SK-N-SH (cell line): ENCODE measurements around the gene CHST11. TPM values are rescaled to one million over a fixed set of nuclear protein-coding genes. Genes with fewer than 3 reads are reported as not detected.

ENCODE experiments used
- CTCF ChIA-PET: fragments of 300-600, 350-600 bp; formaldehyde crosslinking; extraction: SDS; loops from one replicate; lab custom pipeline; 2021; lab: Yijun Ruan, JAX
- POLR2A ChIA-PET: fragments of 350-600 bp; sonication (Branson Sonifier 250); formaldehyde crosslinking; extraction: SDS; loops from one replicate; lab custom pipeline; 2020; ENCODE audit warnings: antibody characterized with exemption, inconsistent platforms; lab: Yijun Ruan, JAX
- DNase-seq: peaks from one replicate; pipeline ENCODE4 v3.0.0; 2012
- H2AFZ ChIP-seq: fragments of 200-600 bp; sonication (generic); 2 replicates; pipeline ENCODE4 v1.8.1; 2016; ENCODE audit warnings: antibody characterized with exemption, mild to moderate bottlenecking, low read depth
- H3F3A ChIP-seq: fragments of 200-600 bp; sonication (generic); replicated peaks from 2 replicates; pipeline ENCODE3; 2016; ENCODE audit warnings: antibody characterized with exemption, mild to moderate bottlenecking; ENCODE audit not compliant: insufficient read depth
- H3K27ac ChIP-seq, 2 experiments: fragments of 200-500 bp in 1 of 2; fragments of 200-600 bp in 1 of 2; sonication (Bioruptor generic) in 1 of 2; sonication (generic), shearing (Covaris generic) in 1 of 2; 2 replicates each; pipeline versions ENCODE4 v1.5.1 to v1.6.1; 2014 to 2016; ENCODE audit warnings: low read depth in 2 of 2, inconsistent platforms in 1 of 2, low read length in 1 of 2, mild to moderate bottlenecking in 1 of 2, mixed read lengths in 1 of 2
- H3K27me3 ChIP-seq: fragments of 200-600 bp; sonication (generic), shearing (Covaris generic); 2 replicates; pipeline ENCODE4 v1.6.1; 2016; ENCODE audit warnings: mixed run types; ENCODE audit not compliant: insufficient read depth
- H3K36me3 ChIP-seq, 2 experiments: fragments of 200-500 bp in 1 of 2; fragments of 200-600 bp in 1 of 2; sonication (Bioruptor generic) in 1 of 2; sonication (generic) in 1 of 2; replicated peaks in 1 of 2; 2 replicates each; pipeline versions ENCODE3 to v1.5.1; 2014 to 2016; ENCODE audit warnings: low read length in 1 of 2, mild to moderate bottlenecking in 1 of 2; ENCODE audit not compliant: insufficient read depth in 2 of 2, control insufficient read depth in 1 of 2
- H3K4me1 ChIP-seq, 2 experiments: fragments of 200-500 bp in 1 of 2; fragments of 200-600 bp in 1 of 2; sonication (Bioruptor generic) in 1 of 2; sonication (generic), shearing (Covaris generic) in 1 of 2; 2 replicates each; pipeline versions ENCODE4 v1.5.1 to v1.6.1; 2014 to 2016; ENCODE audit warnings: low read depth in 1 of 2, low read length in 1 of 2, mixed run types in 1 of 2; ENCODE audit not compliant: insufficient read depth in 2 of 2, control insufficient read depth in 1 of 2
- H3K4me2 ChIP-seq: fragments of 200-600 bp; sonication (generic), shearing (Covaris generic); 2 replicates; pipeline ENCODE4 v1.6.1; 2017; ENCODE audit warnings: mixed run types
- H3K4me3 ChIP-seq, 2 experiments: fragments of 200-500 bp in 1 of 2; fragments of 200-600 bp in 1 of 2; sonication (Bioruptor generic) in 1 of 2; sonication (generic), shearing (Covaris generic) in 1 of 2; 2 replicates each; pipeline versions ENCODE4 v1.5.1 to v1.8.1; 2014 to 2016; ENCODE audit warnings: low read depth in 2 of 2, inconsistent platforms in 1 of 2, low read length in 1 of 2, mild to moderate bottlenecking in 1 of 2, mixed read lengths in 1 of 2, moderate library complexity in 1 of 2
- H3K79me2 ChIP-seq: fragments of 200-600 bp; sonication (generic); 2 replicates; pipeline ENCODE4 v1.8.1; 2017; ENCODE audit warnings: mild to moderate bottlenecking; ENCODE audit not compliant: insufficient read depth
- H3K9ac ChIP-seq: fragments of 200-600 bp; sonication (generic); 2 replicates; pipeline ENCODE4 v1.6.1; 2017; ENCODE audit warnings: mixed run types
- H3K9me2 ChIP-seq: fragments of 200-600 bp; sonication (generic); 2 replicates; pipeline ENCODE4 v1.6.1; 2017; ENCODE audit warnings: mixed run types
- H3K9me3 ChIP-seq: fragments of 200-600 bp; sonication (generic); 2 replicates; pipeline ENCODE4 v1.6.1; 2017; ENCODE audit warnings: mixed run types, mild to moderate bottlenecking, moderate library complexity
- H4K20me1 ChIP-seq: fragments of 200-600 bp; sonication (generic); 2 replicates; pipeline ENCODE4 v1.6.1; 2017; ENCODE audit warnings: mild to moderate bottlenecking, mixed run types; ENCODE audit not compliant: insufficient read depth
- EZH2phosphoT487 ChIP-seq: fragments of 200-600 bp; sonication (generic); IDR thresholded peaks from 2 replicates; pipeline ENCODE4 v1.6.1; 2017; ENCODE audit warnings: low read depth, mixed run types, mild to moderate bottlenecking, antibody characterized with exemption, moderate library complexity, borderline replicate concordance
- FOSL2 ChIP-seq: IDR thresholded peaks from 2 replicates; pipeline ENCODE4 v1.4.0; 2012; ENCODE audit warnings: low read depth, mild to moderate bottlenecking, moderate library complexity, borderline replicate concordance
- FOXJ3 ChIP-seq: sonication (generic); formaldehyde crosslinking; IDR thresholded peaks from 2 replicates; pipeline ENCODE4 v1.5.1; 2020; ENCODE audit warnings: mild to moderate bottlenecking, missing genetic modification reagents
- GABPA ChIP-seq: IDR thresholded peaks from 2 replicates; pipeline ENCODE4 v1.4.0; 2012; ENCODE audit warnings: low read depth, mild to moderate bottlenecking
- IRF3 ChIP-seq: fragments of 150-350 bp; IDR thresholded peaks from 2 replicates; pipeline ENCODE4 v1.6.1; 2016; ENCODE audit warnings: mild to moderate bottlenecking, low read depth, low read length
- JUND ChIP-seq: IDR thresholded peaks from 2 replicates; pipeline ENCODE4 v1.4.0; 2012
- MAX ChIP-seq: IDR thresholded peaks from 2 replicates; pipeline ENCODE4 v1.4.0; 2012; ENCODE audit warnings: low read depth
- NFIC ChIP-seq: IDR thresholded peaks from 2 replicates; pipeline ENCODE4 v1.4.0; 2012; ENCODE audit warnings: borderline replicate concordance
- NRF1 ChIP-seq: IDR thresholded peaks from 2 replicates; pipeline ENCODE4 v1.6.1; 2012; ENCODE audit warnings: low read depth, mild to moderate bottlenecking, low read length
- PBX3 ChIP-seq: IDR thresholded peaks from 2 replicates; pipeline ENCODE4; 2012
- POLR2AphosphoS5 ChIP-seq: IDR thresholded peaks from 2 replicates; pipeline ENCODE4 v1.6.1; 2012; ENCODE audit warnings: low read depth, low read length
- RAD21 ChIP-seq: IDR thresholded peaks from 2 replicates; pipeline ENCODE4 v1.6.1; 2012; ENCODE audit warnings: mild to moderate bottlenecking, low read length
- RXRA ChIP-seq: IDR thresholded peaks from 2 replicates; pipeline ENCODE4 v1.4.0; 2012; ENCODE audit warnings: low read depth, mild to moderate bottlenecking, borderline replicate concordance
- TAF1 ChIP-seq: IDR thresholded peaks from 2 replicates; pipeline ENCODE4 v1.6.1; 2012; ENCODE audit warnings: low read depth, mild to moderate bottlenecking, low read length, moderate library complexity, borderline replicate concordance
- TCF12 ChIP-seq: IDR thresholded peaks from 2 replicates; pipeline ENCODE4 v1.4.0; 2012
- YY1 ChIP-seq: IDR thresholded peaks from 2 replicates; pipeline ENCODE4 v1.4.0; 2012; ENCODE audit warnings: low read depth, mild to moderate bottlenecking
- WGBS: methylation state at CpG from one replicate; pipeline ENCODE4 v1.1.6; 2017; ENCODE audit warnings: low lambda C conversion rate; 5-methylcytosine and 5-hydroxymethylcytosine counted together
- polyA plus RNA-seq, 3 experiments: library from polyadenylated mRNA; depleted of rRNA; stranded (reverse); fragments of >200 nt; gene quantifications; 2 replicates each; pipeline ENCODE4 v1.2.3, GENCODE V29; 2012
- TF ChIP-seq, protein P1 (sequence below): fragments of 150-350 bp; IDR thresholded peaks from 2 replicates; pipeline ENCODE4 v1.6.1; 2017; ENCODE audit warnings: antibody characterized with exemption, low read length, low read depth, borderline replicate concordance

CHST11 gene
- polyA plus RNA-seq, 1 of the 3 experiments (the other 2 are of a cell fraction) = 18.6 TPM

DNA sequence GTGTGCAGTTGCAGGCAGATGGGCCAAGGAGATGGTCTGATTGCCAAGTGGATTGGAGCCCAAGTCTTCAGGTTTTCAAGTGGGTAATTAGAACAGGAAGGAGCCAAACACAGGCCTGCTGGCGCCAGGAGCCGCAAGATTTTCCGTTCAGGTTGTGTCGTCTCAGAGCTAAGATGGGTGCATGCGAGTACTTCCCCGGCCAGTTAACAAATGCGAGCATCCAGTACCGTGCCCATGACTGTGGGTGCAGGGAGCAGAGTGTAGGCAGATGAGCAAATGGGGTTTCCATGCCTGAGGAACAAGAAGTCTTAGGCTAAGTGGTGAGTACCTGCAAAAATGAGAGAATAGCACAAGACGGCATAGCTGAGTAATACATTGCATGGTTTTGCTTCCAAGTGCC is 90.5 kb downstream of the CHST11 start:
- H3K9me3 ChIP-seq = no peaks in the 10 kb centered on the region
- WGBS = 97% methylated on average over 9 of the region's 9 CpGs
- no peak overlapping the region for H2AFZ ChIP-seq
- TF ChIP-seq, protein P1, sequence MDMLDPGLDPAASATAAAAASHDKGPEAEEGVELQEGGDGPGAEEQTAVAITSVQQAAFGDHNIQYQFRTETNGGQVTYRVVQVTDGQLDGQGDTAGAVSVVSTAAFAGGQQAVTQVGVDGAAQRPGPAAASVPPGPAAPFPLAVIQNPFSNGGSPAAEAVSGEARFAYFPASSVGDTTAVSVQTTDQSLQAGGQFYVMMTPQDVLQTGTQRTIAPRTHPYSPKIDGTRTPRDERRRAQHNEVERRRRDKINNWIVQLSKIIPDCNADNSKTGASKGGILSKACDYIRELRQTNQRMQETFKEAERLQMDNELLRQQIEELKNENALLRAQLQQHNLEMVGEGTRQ = no peak
- TF ChIP-seq TAF1 (no peak), FOXJ3 (no peak), FOSL2 (no peak), NRF1 (no peak), IRF3 (no peak), RAD21 (no peak), POLR2AphosphoS5 (no peak), YY1 (no peak), MAX (no peak), PBX3 (no peak), TCF12 (no peak), JUND (no peak), GABPA (no peak), RXRA (no peak), EZH2phosphoT487 (no peak), NFIC (no peak)
- H3K79me2 ChIP-seq = no peaks in the 10 kb centered on the region
- no peaks in the 10 kb centered on the region for H3K36me3 ChIP-seq
- no peak overlapping the region for H3K4me2 ChIP-seq
- no peak overlapping the region for H3K9ac ChIP-seq
- no peaks in the 10 kb centered on the region for H3F3A ChIP-seq
- H3K9me2 ChIP-seq = no peaks in the 10 kb centered on the region
- CTCF ChIA-PET = interaction anchor here (1.0 kb wide), 1 partner anchor 12 kb away, joined by 3 read pairs; no protein-coding TSS in a partner anchor
- DNase-seq = no peak
- POLR2A ChIA-PET = no interaction called here
- no peaks in the 10 kb centered on the region for H4K20me1 ChIP-seq
- H3K27ac ChIP-seq = no peak overlapping the region
- no peaks in the 10 kb centered on the region for H3K27me3 ChIP-seq
- H3K4me1 ChIP-seq = no peaks in the 10 kb centered on the region; a peak in 1 of 4 replicates
- H3K4me3 ChIP-seq = no peak overlapping the region
